H1 (cell line): ENCODE measurements around the gene ZNF366. TPM values are rescaled to one million over a fixed set of nuclear protein-coding genes. Genes with fewer than 3 reads are reported as not detected.

Experiments used
- CTCF ChIA-PET: fragments of 300-600 bp; sonication (Branson Sonifier 250); formaldehyde crosslinking; loops from one replicate; lab custom pipeline; 2021; ENCODE audit not compliant: partially characterized antibody; lab: Charles Lee
- POLR2A ChIA-PET: fragments of 300-600 bp; sonication (Branson Sonifier 250); formaldehyde crosslinking; loops from one replicate; lab custom pipeline; 2021; ENCODE audit warnings: inconsistent platforms; ENCODE audit not compliant: partially characterized antibody; lab: Charles Lee
- DNase-seq, 2 experiments: peaks; one replicate each; pipeline versions ENCODE4 v3.0.0 to v3.0.0-alpha.2; 2010 to 2022; ENCODE audit warnings: low spot score in 2 of 2, low read depth in 1 of 2, mixed read lengths in 1 of 2
- FAIRE-seq: peaks from 2 replicates; lab custom pipeline; 2011; peaks lifted over from hg19 to GRCh38; lab: Jason Lieb, UNC
- H2AFZ ChIP-seq: 2 replicates; pipeline ENCODE4 v1.8.1; 2012; ENCODE audit warnings: low read length, inconsistent platforms
- H2AK5ac ChIP-seq: 2 replicates; pipeline ENCODE4 v1.6.1; 2013; ENCODE audit warnings: low read depth, low read length
- H2BK120ac ChIP-seq: replicated peaks from 2 replicates; pipeline ENCODE3; 2013; ENCODE audit warnings: low read depth, low read length, inconsistent platforms
- H2BK12ac ChIP-seq: 2 replicates; pipeline ENCODE4 v1.6.1; 2013; ENCODE audit warnings: low read depth, low read length
- H2BK15ac ChIP-seq: 2 replicates; pipeline ENCODE4 v1.6.1; 2013; ENCODE audit warnings: low read length
- H2BK20ac ChIP-seq: 2 replicates; pipeline ENCODE4 v1.6.1; 2013; ENCODE audit warnings: low read length
- H2BK5ac ChIP-seq: 2 replicates; pipeline ENCODE4 v1.6.1; 2013; ENCODE audit warnings: low read depth, low read length
- H3K14ac ChIP-seq: 2 replicates; pipeline ENCODE4 v1.6.1; 2013; ENCODE audit warnings: inconsistent platforms; ENCODE audit not compliant: insufficient read length
- H3K18ac ChIP-seq: 2 replicates; pipeline ENCODE4 v1.6.1; 2013; ENCODE audit warnings: low read length; ENCODE audit errors: extremely low read depth
- H3K23ac ChIP-seq: 2 replicates; pipeline ENCODE4 v1.6.1; 2013; ENCODE audit warnings: inconsistent platforms; ENCODE audit not compliant: insufficient read length
- H3K23me2 ChIP-seq: 2 replicates; pipeline ENCODE4 v1.6.1; 2013; ENCODE audit warnings: low read depth, low read length
- H3K27ac ChIP-seq: 2 replicates; pipeline ENCODE4 v1.6.1; 2011; ENCODE audit warnings: low read depth, low read length, inconsistent platforms
- H3K27me3 ChIP-seq, 4 experiments: replicated peaks in 1 of 4; 1 replicate in 1 of 4; 2 replicates in 3 of 4; pipeline versions ENCODE4 v1.6.1 to v1.8.1; 2011 to 2013; ENCODE audit warnings: low read length in 3 of 4, mild to moderate bottlenecking in 3 of 4, inconsistent platforms in 2 of 4, mixed read lengths in 2 of 4, moderate library complexity in 1 of 4; ENCODE audit not compliant: control insufficient read depth in 3 of 4, insufficient read depth in 3 of 4; ENCODE audit errors: extremely low read depth in 1 of 4
- H3K36me3 ChIP-seq, 4 experiments: 2 replicates each; pipeline versions ENCODE4 v1.6.1 to v1.8.1; 2011 to 2013; ENCODE audit warnings: mild to moderate bottlenecking in 4 of 4, low read length in 3 of 4, moderate library complexity in 2 of 4, control low read depth in 1 of 4, inconsistent platforms in 1 of 4; ENCODE audit not compliant: insufficient read depth in 4 of 4, control insufficient read depth in 2 of 4
- H3K4ac ChIP-seq: replicated peaks from 2 replicates; pipeline ENCODE3; 2013; ENCODE audit warnings: low read length, low read depth, mixed read lengths, inconsistent platforms; ENCODE audit not compliant: insufficient read length
- H3K4me1 ChIP-seq, 4 experiments: replicated peaks in 1 of 4; 1 replicate in 1 of 4; 2 replicates in 3 of 4; pipeline versions ENCODE4 v1.6.1 to v1.8.1; 2011 to 2013; ENCODE audit warnings: low read length in 3 of 4, inconsistent platforms in 2 of 4, mixed read lengths in 1 of 4; ENCODE audit not compliant: insufficient read depth in 4 of 4, control insufficient read depth in 3 of 4
- H3K4me2 ChIP-seq, 2 experiments: 2 replicates each; pipeline versions ENCODE4 v1.6.1 to v1.8.1; 2011 to 2013; ENCODE audit warnings: low read depth in 2 of 2, low read length in 2 of 2, control low read depth in 1 of 2, inconsistent platforms in 1 of 2, mild to moderate bottlenecking in 1 of 2; ENCODE audit not compliant: insufficient read depth in 1 of 2
- H3K4me3 ChIP-seq, 4 experiments: fragments of 200-600, 300-600 bp in 1 of 4; sonication (generic), shearing (Covaris generic), sonication (Bioruptor Twin) in 1 of 4; 2 replicates each; pipeline versions ENCODE4 v1.5.1 to v1.8.1; 2011 to 2016; ENCODE audit warnings: low read length in 4 of 4, low read depth in 3 of 4, control low read depth in 2 of 4, inconsistent platforms in 2 of 4, mild to moderate bottlenecking in 2 of 4, mixed read lengths in 1 of 4, moderate library complexity in 1 of 4; ENCODE audit not compliant: insufficient read depth in 2 of 4; ENCODE audit errors: extremely low read depth in 1 of 4
- H3K56ac ChIP-seq: replicated peaks from 2 replicates; pipeline ENCODE3; 2013; ENCODE audit warnings: low read depth, mild to moderate bottlenecking, mixed read lengths, low read length, inconsistent platforms; ENCODE audit not compliant: insufficient read length
- H3K79me1 ChIP-seq: 2 replicates; pipeline ENCODE4 v1.6.1; 2013; ENCODE audit warnings: low read depth, low read length, control low read depth
- H3K79me2 ChIP-seq, 2 experiments: 2 replicates each; pipeline versions ENCODE4 v1.6.1 to v1.8.1; 2012 to 2013; ENCODE audit warnings: low read length in 2 of 2, mild to moderate bottlenecking in 2 of 2, inconsistent platforms in 1 of 2; ENCODE audit not compliant: insufficient read depth in 2 of 2, control insufficient read depth in 1 of 2
- H3K9ac ChIP-seq, 4 experiments: replicated peaks in 1 of 4; 1 replicate in 1 of 4; 2 replicates in 3 of 4; pipeline versions ENCODE4 v1.6.1 to v1.8.1; 2011 to 2013; ENCODE audit warnings: low read depth in 3 of 4, low read length in 3 of 4, control low read depth in 2 of 4, mild to moderate bottlenecking in 2 of 4, moderate library complexity in 2 of 4, inconsistent platforms in 1 of 4; ENCODE audit errors: extremely low read depth in 1 of 4
- H3K9me3 ChIP-seq, 2 experiments: 2 replicates each; pipeline versions ENCODE4 v1.6.1 to v1.8.1; 2012 to 2013; ENCODE audit warnings: mild to moderate bottlenecking in 2 of 2, moderate library complexity in 2 of 2, control low read depth in 1 of 2, inconsistent platforms in 1 of 2, low read depth in 1 of 2, low read length in 1 of 2, mixed read lengths in 1 of 2; ENCODE audit not compliant: insufficient read depth in 2 of 2
- H4K20me1 ChIP-seq, 2 experiments: replicated peaks in 1 of 2; 2 replicates each; pipeline versions ENCODE3 to v1.8.1; 2011 to 2013; ENCODE audit warnings: inconsistent platforms in 2 of 2, low read length in 2 of 2, mild to moderate bottlenecking in 1 of 2; ENCODE audit not compliant: insufficient read depth in 2 of 2, control insufficient read depth in 1 of 2
- H4K5ac ChIP-seq: 2 replicates; pipeline ENCODE4 v1.6.1; 2013; ENCODE audit warnings: low read length, low read depth, mixed read lengths, inconsistent platforms; ENCODE audit not compliant: insufficient read length
- H4K8ac ChIP-seq: 2 replicates; pipeline ENCODE4 v1.8.0; 2013; ENCODE audit warnings: mild to moderate bottlenecking, moderate library complexity, low read length, inconsistent platforms; ENCODE audit not compliant: insufficient read depth; ENCODE audit errors: extremely low read depth
- H4K91ac ChIP-seq: replicated peaks from 2 replicates; pipeline ENCODE3; 2013; ENCODE audit warnings: low read length, mixed read lengths, inconsistent platforms; ENCODE audit not compliant: insufficient read length
- CBX5 ChIP-seq: fragments of 300-800, 300-1000 bp; sonication (generic); IDR thresholded peaks from 2 replicates; pipeline ENCODE4 v1.7.1; 2016; ENCODE audit warnings: antibody characterized with exemption, low read length, low read depth
- CEBPB ChIP-seq: IDR thresholded peaks from 2 replicates; pipeline ENCODE4 v1.6.1; 2012; ENCODE audit warnings: low read depth, low read length
- HDAC2 ChIP-seq, 2 experiments: fragments of 300-600 bp in 1 of 2; sonication (generic) in 1 of 2; IDR thresholded peaks; 2 replicates each; pipeline ENCODE4 v1.6.1; 2011 to 2012; ENCODE audit warnings: low read depth in 2 of 2, low read length in 2 of 2, mild to moderate bottlenecking in 2 of 2, moderate library complexity in 2 of 2, borderline replicate concordance in 1 of 2, inconsistent platforms in 1 of 2
- HDAC6 ChIP-seq: IDR thresholded peaks from one replicate; pipeline ENCODE4 v1.7.1; 2012; ENCODE audit warnings: low read depth, mild to moderate bottlenecking, inconsistent platforms, low read length, moderate library complexity
- POU5F1 ChIP-seq: IDR thresholded peaks from 2 replicates; pipeline ENCODE4 v1.6.1; 2011; ENCODE audit warnings: low read depth, mild to moderate bottlenecking, low read length, moderate library complexity
- SP2 ChIP-seq: IDR thresholded peaks from 2 replicates; pipeline ENCODE4 v1.6.1; 2012; ENCODE audit warnings: mild to moderate bottlenecking, low read length, inconsistent platforms
- WGBS, 2 experiments: shearing (Covaris generic) in 1 of 2; methylation state at CpG; one replicate each; pipeline versions ENCODE4 v1.1.6 to v1.1.7; 2013 to 2015; ENCODE audit warnings: low lambda C conversion rate in 2 of 2, mixed read lengths in 2 of 2, inconsistent platforms in 1 of 2, low coverage in 1 of 2, missing lambda C conversion rate in 1 of 2; ENCODE audit not compliant: insufficient replicate concordance in 2 of 2, insufficient coverage in 1 of 2, insufficient read length in 1 of 2; ENCODE audit errors: extremely low coverage in 1 of 2, missing lambda C conversion rate in 1 of 2; 5-methylcytosine and 5-hydroxymethylcytosine counted together
- polyA plus RNA-seq, 7 experiments: library from polyadenylated mRNA; depleted of rRNA in 3 of 7; stranded (reverse) in 5 of 7; unstranded in 2 of 7; fragments of >200 nt in 5 of 7; fragments of 200-250 nt in 2 of 7; gene quantifications; 1 replicate in 5 of 7; 2 replicates in 1 of 7; 4 replicates in 1 of 7; pipeline versions ENCODE4 v1.2.1 to v1.2.3, GENCODE V29; 2011 to 2013; ENCODE audit warnings: missing spikeins in 2 of 7, mixed read lengths in 2 of 7
- total RNA-seq: library from RNA; stranded (reverse); fragmentation: NEBNext Ultra II Directional; extraction: Animal tissue kit (Norgen Biotek cat#: 25700); gene quantifications from 2 replicates; pipeline ENCODE4 v1.2.1, GENCODE V29; 2021
- TF ChIP-seq, protein P1 (sequence below): IDR thresholded peaks from 2 replicates; pipeline ENCODE4 v1.6.1; 2011; ENCODE audit warnings: low read depth, mild to moderate bottlenecking, low read length; ENCODE audit not compliant: insufficient read depth
- TF ChIP-seq, protein P2 (sequence below), 3 experiments: IDR thresholded peaks; 1 replicate in 2 of 3; 2 replicates in 1 of 3; pipeline versions ENCODE4 v1.5.1 to v1.6.1; 2011; ENCODE audit warnings: low read length in 3 of 3, mild to moderate bottlenecking in 3 of 3, inconsistent platforms in 2 of 3, low read depth in 1 of 3, moderate library complexity in 1 of 3; ENCODE audit not compliant: insufficient read depth in 1 of 3; ENCODE audit errors: control extremely low read depth in 1 of 3

ZNF366 gene
- total and polyA plus RNA-seq, 2 of the 8 experiments (the other 6 are each of a cell fraction or from before 2014, with no cell fraction given): not detected

DNA sequence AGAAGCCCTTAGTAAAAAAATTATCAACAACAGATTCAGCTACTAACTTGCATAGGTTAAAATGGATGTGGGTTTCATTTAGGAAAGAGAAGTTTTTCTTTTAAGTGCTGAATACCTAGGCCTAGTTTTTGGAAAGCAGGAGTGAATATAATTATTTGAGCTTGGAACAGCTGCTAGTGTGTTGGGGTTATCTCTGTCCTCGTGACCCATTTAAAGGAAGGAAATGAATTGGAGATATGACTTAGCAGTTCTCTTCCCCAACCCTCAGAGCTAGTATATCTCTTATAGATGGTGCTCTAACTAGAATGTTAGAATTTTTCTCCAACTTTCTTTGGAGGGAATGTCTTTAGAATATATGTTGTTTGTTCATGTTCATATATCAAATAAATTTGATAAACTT lies 38.6 kb downstream of the ZNF366 start:
- H3K4me1 ChIP-seq: no peaks in the 10 kb centered on the region
- ChIA-PET CTCF (interaction anchor here (1.0 kb wide), 1 partner anchor 9 kb away, joined by 3 read pairs; no protein-coding TSS in a partner anchor), POLR2A (no interaction called here)
- no peaks in the 10 kb centered on the region for H3K36me3 ChIP-seq
- H3K79me2 ChIP-seq: no peaks in the 10 kb centered on the region
- H3K18ac ChIP-seq: no peak overlapping the region
- no peak overlapping the region for H2BK120ac ChIP-seq
- no peak overlapping the region for H3K4me3 ChIP-seq
- H3K9ac ChIP-seq: no peak overlapping the region
- no peak overlapping the region for H2AFZ ChIP-seq
- no peak overlapping the region for H3K14ac ChIP-seq
- H3K56ac ChIP-seq: no peak overlapping the region
- no peaks in the 10 kb centered on the region for H3K23me2 ChIP-seq
- H4K91ac ChIP-seq: no peak overlapping the region
- H3K4me2 ChIP-seq: no peak overlapping the region
- no peak overlapping the region for H2BK5ac ChIP-seq
- FAIRE-seq: no peak
- DNase-seq: no peak
- H3K79me1 ChIP-seq: no peaks in the 10 kb centered on the region
- H3K27ac ChIP-seq: no peak overlapping the region
- TF ChIP-seq CEBPB (no peak), POU5F1 (no peak), SP2 (no peak), HDAC2 (IDR thresholded peaks at IDR 0.05; ENCODE audit: borderline replicate concordance in 1 of 2, low read depth in 2 of 2, low read length in 2 of 2) (no peak), CBX5 (no peak), HDAC6 (no peak)
- TF ChIP-seq, protein P1, sequence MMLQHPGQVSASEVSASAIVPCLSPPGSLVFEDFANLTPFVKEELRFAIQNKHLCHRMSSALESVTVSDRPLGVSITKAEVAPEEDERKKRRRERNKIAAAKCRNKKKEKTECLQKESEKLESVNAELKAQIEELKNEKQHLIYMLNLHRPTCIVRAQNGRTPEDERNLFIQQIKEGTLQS: no peak
- TF ChIP-seq, protein P2, sequence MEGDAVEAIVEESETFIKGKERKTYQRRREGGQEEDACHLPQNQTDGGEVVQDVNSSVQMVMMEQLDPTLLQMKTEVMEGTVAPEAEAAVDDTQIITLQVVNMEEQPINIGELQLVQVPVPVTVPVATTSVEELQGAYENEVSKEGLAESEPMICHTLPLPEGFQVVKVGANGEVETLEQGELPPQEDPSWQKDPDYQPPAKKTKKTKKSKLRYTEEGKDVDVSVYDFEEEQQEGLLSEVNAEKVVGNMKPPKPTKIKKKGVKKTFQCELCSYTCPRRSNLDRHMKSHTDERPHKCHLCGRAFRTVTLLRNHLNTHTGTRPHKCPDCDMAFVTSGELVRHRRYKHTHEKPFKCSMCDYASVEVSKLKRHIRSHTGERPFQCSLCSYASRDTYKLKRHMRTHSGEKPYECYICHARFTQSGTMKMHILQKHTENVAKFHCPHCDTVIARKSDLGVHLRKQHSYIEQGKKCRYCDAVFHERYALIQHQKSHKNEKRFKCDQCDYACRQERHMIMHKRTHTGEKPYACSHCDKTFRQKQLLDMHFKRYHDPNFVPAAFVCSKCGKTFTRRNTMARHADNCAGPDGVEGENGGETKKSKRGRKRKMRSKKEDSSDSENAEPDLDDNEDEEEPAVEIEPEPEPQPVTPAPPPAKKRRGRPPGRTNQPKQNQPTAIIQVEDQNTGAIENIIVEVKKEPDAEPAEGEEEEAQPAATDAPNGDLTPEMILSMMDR (IDR thresholded peaks at IDR 0.05; ENCODE audit: control extremely low read depth in 1 of 3, insufficient read depth in 1 of 3, low read depth in 1 of 3, low read length in 3 of 3): no peak
- H2BK20ac ChIP-seq: no peak overlapping the region
- H4K5ac ChIP-seq: no peak overlapping the region
- WGBS, 2 experiments: 83% methylated on average over 1 of the region's 1 CpG; no CpG with 5 or more reads in 1 of the 2 experiments
- no peak overlapping the region for H2BK12ac ChIP-seq
- no peak overlapping the region for H4K8ac ChIP-seq
- no peaks in the 10 kb centered on the region for H3K27me3 ChIP-seq
- no peak overlapping the region for H3K4ac ChIP-seq
- H3K23ac ChIP-seq: no peak overlapping the region
- H4K20me1 ChIP-seq: no peaks in the 10 kb centered on the region
- H2BK15ac ChIP-seq: no peak overlapping the region
- no peak overlapping the region for H2AK5ac ChIP-seq
- H3K9me3 ChIP-seq: no peaks in the 10 kb centered on the region
